HT1080 (cell line): ENCODE results near the gene OR10G4. TPM values are rescaled to one million over a fixed set of nuclear protein-coding genes. Genes with fewer than 3 reads are reported as not detected.
A peak's percentile ranks its signal among the peaks of the same experiment; 100 is the strongest.
"Not testable (repeated sequence)": the region's sequence is repeated elsewhere in the genome, so short reads cannot be mapped to it uniquely, and the experiment has no call there.

ENCODE experiments used
- DNase-seq: peaks from one replicate; pipeline ENCODE4 v3.0.0-alpha.2; 2015; ENCODE audit warnings: low read depth
- polyA plus RNA-seq, 2 experiments: library from polyadenylated mRNA; depleted of rRNA; stranded (reverse); fragments of >200 nt; gene quantifications; 2 replicates each; pipeline ENCODE4 v1.2.3, GENCODE V29; 2015
- total RNA-seq: library from RNA; depleted of rRNA; stranded (reverse); fragments of >200 nt; shearing (Covaris generic); gene quantifications from 2 replicates; pipeline ENCODE4 v1.2.3, GENCODE V29; 2014; rRNA removed

Gene OR10G4, protein sequence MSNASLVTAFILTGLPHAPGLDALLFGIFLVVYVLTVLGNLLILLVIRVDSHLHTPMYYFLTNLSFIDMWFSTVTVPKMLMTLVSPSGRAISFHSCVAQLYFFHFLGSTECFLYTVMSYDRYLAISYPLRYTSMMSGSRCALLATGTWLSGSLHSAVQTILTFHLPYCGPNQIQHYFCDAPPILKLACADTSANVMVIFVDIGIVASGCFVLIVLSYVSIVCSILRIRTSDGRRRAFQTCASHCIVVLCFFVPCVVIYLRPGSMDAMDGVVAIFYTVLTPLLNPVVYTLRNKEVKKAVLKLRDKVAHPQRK
- total RNA-seq = not detected in 2 replicates
- not detected in 2 replicates for polyA plus RNA-seq (2015; cell fraction: cytosol; rRNA removed)
- polyA plus RNA-seq (2015; cell fraction: nucleus; rRNA removed) = not detected in 2 replicates

DNA sequence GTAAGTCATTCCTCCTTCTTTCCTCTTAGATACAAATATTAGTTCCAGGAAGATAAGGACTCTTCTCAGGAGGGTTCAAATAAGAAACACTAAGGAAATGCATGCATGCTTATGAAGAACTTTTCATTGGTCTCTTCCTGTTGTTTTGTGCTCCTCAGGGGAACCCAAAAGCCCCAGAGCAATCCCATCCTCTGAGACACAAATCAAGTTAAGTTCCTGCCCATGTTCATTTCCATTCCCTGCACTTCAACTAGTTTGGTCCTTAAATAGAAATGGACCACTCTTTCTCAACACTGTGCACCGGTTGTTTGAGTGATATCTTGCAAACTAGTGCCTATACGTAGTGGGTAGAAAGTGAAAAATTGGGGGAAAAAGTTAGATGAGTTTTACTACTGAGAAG, at the start of gene OR10G4:
Gene OR10G4, plus strand, starts transcription at position 301 of the 400 bp plus-strand sequence. CDS start 2,578 bp downstream, outside the sequence.
- DNase-seq = no peak

DNA sequence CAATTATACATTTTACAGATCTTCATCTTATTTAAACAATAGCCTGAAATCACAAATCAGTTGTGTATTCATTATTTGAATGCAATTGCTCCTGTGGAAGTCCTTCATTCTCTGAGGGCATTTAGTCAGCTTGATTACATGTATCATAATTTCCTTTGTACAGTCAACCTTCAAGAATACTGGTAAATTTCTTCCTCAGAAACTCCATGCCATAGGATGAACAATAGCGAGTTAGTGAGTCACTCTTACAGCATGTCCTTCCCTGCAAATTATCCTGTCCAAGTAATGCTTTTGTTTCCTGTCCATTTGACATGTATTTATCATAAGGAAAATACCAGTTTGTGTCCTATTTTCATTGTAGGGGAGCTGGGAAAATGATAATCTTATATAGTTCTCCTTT, 39.0 kb upstream of the OR10G4 start:
- peak; percentile 92 for DNase-seq

DNA sequence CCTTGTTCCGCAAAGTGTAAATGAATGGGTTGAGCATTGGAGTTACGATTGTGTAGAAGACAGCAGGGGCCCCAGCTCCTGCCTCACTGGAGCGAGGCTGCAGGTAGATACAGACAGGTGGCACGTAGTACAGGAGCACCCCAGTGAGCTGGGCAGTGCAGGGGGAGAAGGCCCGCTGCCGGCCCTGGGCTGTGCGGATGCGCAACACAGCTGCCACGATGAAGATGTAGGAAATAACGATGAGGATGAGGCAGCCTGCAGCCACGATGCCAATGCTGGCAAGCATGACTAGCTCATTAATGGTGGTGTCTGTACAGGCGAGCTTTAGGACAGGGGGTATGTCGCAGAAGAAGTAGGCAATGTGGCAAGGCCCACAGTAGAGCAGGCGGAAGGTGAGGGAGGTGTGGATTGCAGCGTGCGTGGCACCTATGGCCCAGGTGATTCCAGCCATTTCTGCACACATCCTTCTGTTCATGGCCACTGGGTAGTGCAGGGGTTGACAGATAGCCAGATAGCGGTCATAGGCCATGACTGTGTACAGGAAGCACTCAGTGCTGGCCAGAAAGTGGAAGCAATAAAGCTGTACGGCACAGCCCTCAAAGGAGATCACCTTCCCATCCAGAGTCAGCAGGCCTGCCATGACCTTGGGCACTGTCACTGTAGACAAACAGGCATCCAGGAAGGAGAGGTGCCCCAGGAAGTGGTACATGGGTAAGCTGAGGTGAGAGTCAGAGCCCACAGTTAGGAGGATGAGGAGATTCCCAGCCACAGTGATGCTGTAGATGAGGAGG, 35.8 kb upstream of the OR10G4 start:
- no peak for DNase-seq

DNA sequence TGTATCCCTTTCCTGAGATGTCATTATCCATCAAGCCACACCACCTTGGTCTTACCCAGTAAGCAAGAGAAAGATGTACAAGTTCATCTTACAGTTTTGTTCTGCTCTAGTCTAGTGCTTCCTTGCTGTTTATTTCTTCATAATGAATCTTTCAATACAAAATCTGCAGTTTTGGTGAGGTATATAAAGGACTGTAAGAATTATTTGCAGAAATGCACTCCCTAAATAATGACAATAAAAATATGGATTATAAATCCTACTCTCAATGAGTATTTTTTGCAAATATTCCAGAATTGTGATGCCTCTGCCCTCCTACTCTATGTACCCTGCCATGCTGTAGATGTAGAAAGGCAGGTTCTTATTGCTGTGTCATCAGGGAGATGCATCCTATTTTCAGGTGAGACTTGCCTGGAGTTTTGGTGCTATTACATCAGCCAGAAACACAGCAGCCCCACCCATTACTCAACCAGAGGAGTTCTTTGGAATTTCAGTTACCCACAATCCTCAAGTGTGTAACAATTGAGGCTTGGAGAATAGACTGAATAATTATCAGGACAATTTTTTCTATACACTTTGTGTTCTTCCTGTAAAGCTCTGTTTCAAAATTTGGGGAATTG, 35.0 kb upstream of the OR10G4 start, which contains the start of gene OR10S1:
Gene OR10S1, minus strand, starts transcription at position 51 of the 617 bp plus-strand sequence. CDS start 117 bp downstream, outside the sequence.
- DNase-seq = no peak

DNA sequence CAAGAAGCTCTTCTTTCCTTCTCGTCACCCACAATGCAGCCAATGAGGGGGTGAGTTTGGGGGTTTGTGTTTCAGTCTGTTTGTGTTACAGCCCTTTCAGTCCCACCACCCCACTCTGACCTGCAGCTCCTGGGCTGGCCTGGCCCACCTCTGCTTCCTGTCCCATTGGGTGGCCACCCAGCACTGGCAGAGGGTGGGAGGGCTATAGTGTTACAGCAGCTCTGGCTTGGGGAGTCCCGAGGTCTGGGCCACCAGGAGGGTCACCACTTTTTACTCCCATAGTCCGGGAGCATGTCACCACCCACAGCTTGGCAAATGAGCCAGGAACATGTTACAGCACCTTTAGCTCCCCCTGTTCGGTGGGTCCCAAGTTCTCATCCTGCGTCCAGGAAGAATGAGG, 33.5 kb upstream of the OR10G4 start:
- DNase-seq = no peak

DNA sequence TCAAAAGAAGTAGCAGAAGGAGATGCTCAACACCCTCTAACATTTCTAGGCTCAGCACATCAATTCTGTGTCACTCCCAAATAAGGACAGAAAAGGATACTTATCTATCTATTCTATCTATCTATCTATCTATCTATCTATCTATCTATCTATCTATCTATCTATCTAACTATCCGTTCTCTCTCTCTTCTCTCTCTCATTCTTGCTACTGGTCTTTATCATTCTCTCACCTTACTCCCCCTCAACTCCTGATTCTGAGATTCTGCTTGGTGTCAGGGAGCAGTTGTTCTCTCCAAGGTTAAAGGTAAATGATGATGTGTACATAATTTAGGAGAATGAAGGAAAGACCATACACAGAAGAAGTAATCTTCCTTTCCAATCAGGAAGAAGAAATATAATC, 17.7 kb upstream of the OR10G4 start, which contains the start of gene OR10G6:
Gene OR10G6, minus strand, starts transcription at position 43 of the 400 bp plus-strand sequence. Its CDS starts 0 bp downstream, at position 43.
- DNase-seq = no peak

DNA sequence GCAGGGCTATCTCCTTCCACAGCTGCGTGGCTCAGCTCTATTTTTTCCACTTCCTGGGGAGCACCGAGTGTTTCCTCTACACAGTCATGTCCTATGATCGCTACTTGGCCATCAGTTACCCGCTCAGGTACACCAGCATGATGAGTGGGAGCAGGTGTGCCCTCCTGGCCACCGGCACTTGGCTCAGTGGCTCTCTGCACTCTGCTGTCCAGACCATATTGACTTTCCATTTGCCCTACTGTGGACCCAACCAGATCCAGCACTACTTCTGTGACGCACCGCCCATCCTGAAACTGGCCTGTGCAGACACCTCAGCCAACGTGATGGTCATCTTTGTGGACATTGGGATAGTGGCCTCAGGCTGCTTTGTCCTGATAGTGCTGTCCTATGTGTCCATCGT, 3.0 kb downstream of the OR10G4 start:
- DNase-seq = not testable (repeated sequence)

DNA sequence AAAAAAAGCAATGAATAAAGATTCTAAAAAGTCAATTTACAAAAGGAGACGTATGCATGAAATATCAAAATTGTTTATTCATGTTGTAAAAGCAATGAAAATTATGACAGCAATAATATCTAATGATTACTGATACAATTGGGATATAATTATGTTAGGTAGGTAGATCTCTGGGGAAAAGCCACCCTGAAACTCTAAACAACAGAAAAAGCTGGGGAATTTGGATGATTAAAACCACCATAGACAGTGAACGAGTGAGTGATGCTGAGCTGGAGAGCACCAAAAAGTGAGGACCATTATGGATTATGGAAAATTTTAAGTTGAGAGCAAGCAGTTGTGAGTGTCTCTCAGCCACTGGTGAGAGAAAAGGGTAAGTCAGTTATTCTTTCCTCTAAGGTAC, 13.7 kb downstream of the OR10G4 start, which contains the start of gene OR10G8:
Gene OR10G8, plus strand, starts transcription at position 301 of the 400 bp plus-strand sequence. CDS start 2,825 bp downstream, outside the sequence.
- no peak for DNase-seq

DNA sequence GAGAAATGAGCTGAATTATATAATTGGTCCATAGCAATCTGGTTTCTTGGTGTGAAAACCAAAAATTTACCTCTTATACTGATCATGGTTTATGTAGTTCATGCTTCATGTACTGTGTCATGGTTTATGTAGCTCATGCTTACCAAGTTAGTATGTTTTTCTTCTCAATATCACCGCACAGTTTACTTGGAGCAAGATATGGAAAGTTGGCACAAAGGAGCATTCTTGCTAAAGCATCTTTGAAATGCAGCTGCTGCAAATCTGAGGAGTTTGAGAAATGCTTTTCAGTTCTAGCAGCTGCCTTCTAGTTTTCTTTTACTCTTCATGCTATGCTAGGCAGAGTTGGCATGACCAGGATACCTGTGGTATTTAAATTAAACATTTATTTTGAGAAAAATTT, 23.9 kb downstream of the OR10G4 start:
- DNase-seq = no peak

DNA sequence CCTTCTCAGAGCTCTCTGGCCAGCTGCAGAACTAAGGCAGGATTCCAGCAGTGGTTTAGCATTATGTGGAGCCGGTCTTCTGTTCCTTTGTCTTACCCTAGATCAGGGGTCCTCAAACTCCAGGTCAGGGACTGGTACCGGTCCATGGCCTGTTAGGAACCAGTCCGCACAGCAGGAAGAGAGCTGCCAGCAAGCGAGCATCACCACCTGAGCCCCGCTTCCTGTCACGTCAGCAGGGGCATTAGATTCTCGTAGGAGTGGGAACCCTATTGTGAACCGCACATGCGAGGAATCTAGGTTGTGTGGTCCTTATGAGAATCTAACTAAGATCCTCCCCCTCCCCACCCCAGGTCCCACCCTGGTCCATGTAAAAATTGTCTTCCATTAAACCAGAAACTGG, 26.8 kb downstream of the OR10G4 start:
- no peak for DNase-seq

DNA sequence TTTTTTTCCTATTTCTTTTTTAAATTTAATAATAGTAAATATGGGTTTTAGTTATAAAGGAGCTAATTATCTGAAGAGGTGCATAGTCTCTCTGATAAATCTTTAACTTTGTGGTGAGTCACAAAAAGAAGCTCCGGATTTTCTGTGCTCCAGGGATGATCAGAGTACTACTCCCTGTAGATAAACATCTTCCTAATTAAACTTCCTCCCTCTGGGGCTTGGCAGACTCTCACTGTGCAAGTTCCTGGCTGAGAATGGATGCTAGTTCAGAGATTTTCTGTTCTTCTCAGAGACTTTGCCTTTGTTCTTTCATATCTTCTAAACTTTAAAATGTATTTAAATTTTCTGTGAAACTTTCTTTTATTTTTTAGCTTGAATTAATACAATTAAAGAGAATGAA, 28.5 kb downstream of the OR10G4 start, which contains the start of gene OR10G7:
Gene OR10G7, minus strand, starts transcription at position 72 of the 400 bp plus-strand sequence. CDS start 2,324 bp downstream, outside the sequence.
- DNase-seq = no peak

DNA sequence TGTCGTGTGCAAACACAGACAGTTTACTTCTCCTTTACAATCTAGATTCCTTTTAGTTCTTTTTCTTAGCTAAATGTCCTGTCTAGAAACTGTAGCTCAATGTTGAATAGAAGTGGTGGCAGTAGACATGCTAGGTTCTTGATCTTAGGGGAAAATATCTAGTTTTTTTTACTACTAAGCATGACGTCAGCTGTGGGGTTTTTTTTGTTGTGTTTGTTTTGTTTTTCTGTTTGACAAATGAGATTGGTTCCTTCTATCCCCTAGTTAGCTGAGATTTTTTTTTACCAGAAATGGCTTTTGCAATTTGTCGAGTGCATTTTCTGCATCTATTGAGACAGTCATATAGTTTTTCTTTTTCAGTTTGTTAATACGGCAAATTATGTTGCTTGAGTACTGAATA, 30.6 kb downstream of the OR10G4 start:
- no peak for DNase-seq

DNA sequence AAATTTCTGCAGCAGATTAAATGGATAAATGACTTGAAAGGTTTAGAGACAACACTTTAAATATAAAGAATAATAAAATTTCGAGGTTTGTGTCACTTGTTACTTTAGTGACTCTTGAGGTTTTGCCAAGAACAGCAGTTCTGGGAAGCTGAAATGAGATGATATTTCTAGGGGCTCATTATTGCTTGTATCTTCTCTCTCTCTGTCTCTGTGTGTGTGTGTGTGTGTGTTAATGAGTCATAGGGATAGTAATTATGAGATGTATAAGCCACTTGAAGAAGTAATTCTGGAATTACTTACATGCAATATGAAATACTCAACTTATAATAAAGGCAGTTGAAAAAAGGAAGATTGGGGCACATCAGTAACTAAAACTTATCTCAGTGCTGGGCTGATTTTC, 38.0 kb downstream of the OR10G4 start:
- DNase-seq = no peak

DNA sequence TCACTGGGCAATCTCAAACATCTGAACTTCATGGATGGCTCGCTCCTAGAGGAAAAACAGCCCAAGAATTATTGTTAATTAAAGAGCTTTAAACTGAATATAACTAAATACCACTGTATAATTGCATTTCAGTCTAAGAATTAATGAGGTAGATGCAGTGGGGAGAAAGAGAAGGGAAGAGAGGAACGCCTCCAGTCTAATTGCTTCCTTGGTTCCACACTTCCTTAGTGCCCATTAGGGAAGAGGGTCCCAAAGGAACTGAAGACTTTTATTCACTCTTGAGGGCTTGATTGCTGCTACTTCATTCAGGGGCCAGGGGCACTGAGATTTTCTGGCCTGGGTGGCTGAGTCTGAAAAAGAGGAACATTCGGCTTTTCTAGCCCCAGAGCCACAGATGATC, 40.2 kb downstream of the OR10G4 start:
- DNase-seq = no peak

Other genes with a start within 250 kb of the OR10G4 start
- gene OR6M1, start 206.6 kb upstream of the OR10G4 start, total RNA-seq = not detected in 2 replicates
- gene TMEM225, start 127.3 kb upstream of the OR10G4 start, total RNA-seq = not detected in 2 replicates
- gene OR8D4, start 110.8 kb upstream of the OR10G4 start, total RNA-seq = not detected in 2 replicates
- not detected in 2 replicates for gene OR4D5, start 73.4 kb upstream of the OR10G4 start, total RNA-seq
- gene OR6T1, start 69.2 kb upstream of the OR10G4 start, total RNA-seq = not detected in 2 replicates
- gene OR10S1, start 35.2 kb upstream of the OR10G4 start, total RNA-seq = not detected in 2 replicates
- not detected in 2 replicates for gene OR10G6, start 17.8 kb upstream of the OR10G4 start, total RNA-seq
- not detected in 2 replicates for gene OR10G9, start 10.0 kb downstream of the OR10G4 start, total RNA-seq
- gene OR10G8, start 13.8 kb downstream of the OR10G4 start, total RNA-seq = not detected in 2 replicates
- gene OR10G7, start 28.3 kb downstream of the OR10G4 start, total RNA-seq = not detected in 2 replicates
- 0.70 and 1.4 TPM in 2 replicates for gene VWA5A, start 102.5 kb downstream of the OR10G4 start, total RNA-seq
- not detected in 2 replicates for gene OR10D3, start 170.3 kb downstream of the OR10G4 start, total RNA-seq
- gene OR8G1, start 228.1 kb downstream of the OR10G4 start, total RNA-seq = not detected in 2 replicates
- not detected in 2 replicates for gene OR8G5, start 243.4 kb downstream of the OR10G4 start, total RNA-seq